Osteoblast (primary cell): ENCODE data around the gene HDAC11. TPM values are rescaled to one million over a fixed set of nuclear protein-coding genes. Genes with fewer than 3 reads are reported as not detected.
A peak's percentile ranks its signal among the peaks of the same experiment; 100 is the strongest.

Experiments
- DNase-seq: peaks from one replicate; pipeline ENCODE4 v3.0.0; 2011; ENCODE audit warnings: low spot score, mixed read lengths; ENCODE audit not compliant: insufficient read length; ENCODE audit errors: missing footprints
- H2AFZ ChIP-seq: 2 replicates; pipeline ENCODE4 v1.6.0; 2011; ENCODE audit warnings: mild to moderate bottlenecking, low read length
- H3K27ac ChIP-seq: 2 replicates; pipeline ENCODE4 v1.5.1; 2011; ENCODE audit warnings: mild to moderate bottlenecking, low read depth, low read length, moderate library complexity
- H3K27me3 ChIP-seq: 2 replicates; pipeline ENCODE4 v1.6.0; 2012; ENCODE audit warnings: mild to moderate bottlenecking, control low read depth, inconsistent platforms, low read length, moderate library complexity; ENCODE audit not compliant: insufficient read depth
- H3K36me3 ChIP-seq: 2 replicates; pipeline ENCODE4 v1.5.1; 2011; ENCODE audit warnings: mild to moderate bottlenecking, low read length, control low read depth, moderate library complexity; ENCODE audit not compliant: insufficient read depth
- H3K4me1 ChIP-seq: 2 replicates; pipeline ENCODE4 v1.5.1; 2011; ENCODE audit warnings: mild to moderate bottlenecking, low read length, control low read depth, moderate library complexity; ENCODE audit not compliant: insufficient read depth
- H3K4me2 ChIP-seq: 2 replicates; pipeline ENCODE4 v1.6.0; 2011; ENCODE audit warnings: mild to moderate bottlenecking, low read length; ENCODE audit not compliant: insufficient read depth
- H3K4me3 ChIP-seq: fragments of 200-600 bp; sonication (generic); 3 replicates; pipeline ENCODE4 v1.5.1; 2012; ENCODE audit warnings: mild to moderate bottlenecking, low read length, inconsistent platforms; ENCODE audit not compliant: insufficient read depth
- H3K79me2 ChIP-seq: 2 replicates; pipeline ENCODE4 v1.6.0; 2012; ENCODE audit warnings: mild to moderate bottlenecking, low read length, control low read depth, inconsistent platforms; ENCODE audit not compliant: insufficient read depth
- H3K9me3 ChIP-seq: 2 replicates; pipeline ENCODE4 v1.5.1; 2011; ENCODE audit warnings: low read depth, low read length, control low read depth
- H4K20me1 ChIP-seq: 2 replicates; pipeline ENCODE4 v1.6.0; 2012; ENCODE audit warnings: mild to moderate bottlenecking, low read length, control low read depth; ENCODE audit not compliant: insufficient read depth
- CTCF ChIP-seq: IDR thresholded peaks from 2 replicates; pipeline ENCODE4 v1.5.1; 2011; ENCODE audit warnings: mild to moderate bottlenecking, low read depth, low read length, moderate library complexity; ENCODE audit errors: extremely low read depth
- total RNA-seq: library from RNA; depleted of rRNA; stranded (reverse); fragments of >200 nt; gene quantifications from 2 replicates; pipeline ENCODE4 v1.2.3, GENCODE V29; 2012

HDAC11 gene
- total RNA-seq, 1 donor = 11.2 TPM

GRCh38 chr3:13480340-13481318 lies 523 bp downstream of the HDAC11 start:
- DNase-seq = peak; percentile 93
- Histone ChIP-seq H2AFZ (peak overlapping the region; percentile 83), H3K9me3 (no peaks in the 10 kb centered on the region), H3K4me2 (peak overlapping the region; percentile 84), H3K79me2 (no peaks in the 10 kb centered on the region), H3K27me3 (no peaks in the 10 kb centered on the region), H3K27ac (no peak overlapping the region), H3K4me1 (peaks cover 5% of the 10 kb centered on the region), H4K20me1 (no peaks in the 10 kb centered on the region), H3K4me3 (peak overlapping the region; percentile 93), H3K36me3 (no peaks in the 10 kb centered on the region)
- no peak for TF ChIP-seq CTCF

- H3K27ac ChIP-seq = no peak overlapping the region
- no peaks in the 10 kb centered on the region for H3K9me3 ChIP-seq
- no peak overlapping the region for H3K4me3 ChIP-seq
- H2AFZ ChIP-seq = no peak overlapping the region
- H3K79me2 ChIP-seq = no peaks in the 10 kb centered on the region
- DNase-seq = peak; percentile 32
- TF ChIP-seq CTCF = no peak
- no peaks in the 10 kb centered on the region for H3K27me3 ChIP-seq
- H4K20me1 ChIP-seq = no peaks in the 10 kb centered on the region
- no peak overlapping the region for H3K4me2 ChIP-seq
- peaks cover 5% of the 10 kb centered on the region for H3K4me1 ChIP-seq
- H3K36me3 ChIP-seq = no peaks in the 10 kb centered on the region
Observed at GRCh38 chr3:13482106-13482690, 2.1 kb downstream of the HDAC11 start.

- Histone ChIP-seq H3K4me2 (no peak overlapping the region), H3K27me3 (no peaks in the 10 kb centered on the region), H2AFZ (no peak overlapping the region), H3K79me2 (no peaks in the 10 kb centered on the region), H3K4me3 (no peak overlapping the region), H3K27ac (no peak overlapping the region), H4K20me1 (no peaks in the 10 kb centered on the region), H3K36me3 (no peaks in the 10 kb centered on the region), H3K4me1 (peaks cover 5% of the 10 kb centered on the region), H3K9me3 (no peaks in the 10 kb centered on the region)
- TF ChIP-seq CTCF = no peak
- DNase-seq = no peak
Observed at GRCh38 chr3:13483286-13483685, 3.2 kb downstream of the HDAC11 start.
